Measurements from ENCODE around the gene FBXL4. TPM values are rescaled to one million over a fixed set of nuclear protein-coding genes. Genes with fewer than 3 reads are reported as not detected.

The FBXL4 gene
- total RNA-seq, 4 donors from 2014 or later = 23.9 to 38.0 (median 28.7) TPM

GRCh38 chr6:98832284-98833056 is 115.3 kb downstream of the FBXL4 start:
- H3K27ac ChIP-seq = peak overlapping the region; percentile 61 to 90 (median 80)
- H3K4me3 ChIP-seq = peak overlapping the region; percentile 38 to 67 (median 59)
- H3K36me3 ChIP-seq = no peaks in the 10 kb centered on the region
- no peak for DNase-seq (ENCODE audit: low spot score in 2 of 2)
- H3K27me3 ChIP-seq = peaks cover 0 to 88% of the 10 kb centered on the region in 2 donors
- no peaks in the 10 kb centered on the region for H3K9me3 ChIP-seq
- 2% methylated on average over 52 of the region's 59 CpGs for WGBS, 2 donors
- peaks cover 0 to 66% (median 30%) of the 10 kb centered on the region in 4 donors for H3K4me1 ChIP-seq
- peak in 1 of 2 donors; percentile 31 for TF ChIP-seq EP300 (IDR thresholded peaks at IDR 0.05)
- peak in 1 of 5 experiments; percentile 16 for TF ChIP-seq CTCF (IDR thresholded peaks at IDR 0.05)
- TF ChIP-seq POLR2A (IDR thresholded peaks at IDR 0.05) = no peak

- TF ChIP-seq CTCF (IDR thresholded peaks at IDR 0.05) (no peak), POLR2A (IDR thresholded peaks at IDR 0.05) (no peak), EP300 (IDR thresholded peaks at IDR 0.05) (no peak)
- no peak for DNase-seq (ENCODE audit: low spot score in 2 of 2)
- H3K4me1 ChIP-seq = peaks cover 0 to 72% (median 33%) of the 10 kb centered on the region in 4 donors
- no peaks in the 10 kb centered on the region for H3K36me3 ChIP-seq
- H3K4me3 ChIP-seq = peak overlapping the region; percentile 38 to 67 (median 59)
- 5 to 13% methylated on average over 11 of the region's 11 CpGs for WGBS, 2 donors
- H3K9me3 ChIP-seq = no peaks in the 10 kb centered on the region
- H3K27ac ChIP-seq = peak overlapping the region in 2 of 4 donors; percentile 84 to 90
- H3K27me3 ChIP-seq = peaks cover 0 to 87% of the 10 kb centered on the region in 2 donors
These were observed 115.8 kb downstream of the FBXL4 start for GRCh38 chr6:98831959-98832283.

GRCh38 chr6:98831057-98831958 is 116.4 kb downstream of the FBXL4 start:
- Histone ChIP-seq H3K27ac (peak overlapping the region in 1 of 4 donors; percentile 90), H3K27me3 (peaks cover 0 to 86% of the 10 kb centered on the region in 2 donors), H3K4me3 (peak overlapping the region in 1 of 4 donors; percentile 67), H3K36me3 (no peaks in the 10 kb centered on the region), H3K9me3 (no peaks in the 10 kb centered on the region), H3K4me1 (peaks cover 0 to 71% (median 33%) of the 10 kb centered on the region in 4 donors)
- no peak for DNase-seq (ENCODE audit: low spot score in 2 of 2)
- TF ChIP-seq POLR2A (IDR thresholded peaks at IDR 0.05) = no peak
- no peak for TF ChIP-seq EP300 (IDR thresholded peaks at IDR 0.05)
- no peak for TF ChIP-seq CTCF (IDR thresholded peaks at IDR 0.05)
- WGBS, 2 donors = 23 to 30% methylated on average over 43 to 44 of the region's 58 CpGs

- no peak overlapping the region for H3K4me3 ChIP-seq
- no peaks in the 10 kb centered on the region for H3K36me3 ChIP-seq
- peaks cover 0 to 86% of the 10 kb centered on the region in 2 donors for H3K27me3 ChIP-seq
- peaks cover 0 to 68% (median 30%) of the 10 kb centered on the region in 4 donors for H3K4me1 ChIP-seq
- 64% methylated on average over 2 of the region's 2 CpGs for WGBS, 2 donors
- no peak for TF ChIP-seq EP300 (IDR thresholded peaks at IDR 0.05)
- no peak for TF ChIP-seq CTCF (IDR thresholded peaks at IDR 0.05)
- TF ChIP-seq POLR2A (IDR thresholded peaks at IDR 0.05) = no peak
- no peak for DNase-seq (ENCODE audit: low spot score in 2 of 2)
- no peaks in the 10 kb centered on the region for H3K9me3 ChIP-seq
- no peak overlapping the region for H3K27ac ChIP-seq
These were observed 117.6 kb downstream of the FBXL4 start for GRCh38 chr6:98830146-98830545.

Measured in tibial nerve (tissue), 4 donors.